Fibroblast of the aortic adventitia (primary cell): Measurements from ENCODE around the gene DUSP7. TPM values are rescaled to one million over a fixed set of nuclear protein-coding genes. Genes with fewer than 3 reads are reported as not detected.
"Not testable (repeated sequence)": the region's sequence is repeated elsewhere in the genome, so short reads cannot be mapped to it uniquely, and the experiment has no call there.

Experiments
- DNase-seq: peaks from one replicate; pipeline ENCODE4 v3.0.0-alpha.2; 2010; ENCODE audit warnings: low read depth
- H3K4me3 ChIP-seq: 2 replicates; pipeline ENCODE4 v1.5.1; 2011; ENCODE audit warnings: low read depth, mild to moderate bottlenecking, control low read depth, low read length, moderate library complexity
- total RNA-seq: library from RNA; depleted of rRNA; stranded (reverse); fragments of >200 nt; gene quantifications from 2 replicates; pipeline ENCODE4 v1.2.3, GENCODE V29; 2012; ENCODE audit warnings: low replicate concordance
- TF ChIP-seq, protein P1 (sequence below): IDR thresholded peaks from 2 replicates; pipeline ENCODE4 v1.5.1; 2011; ENCODE audit warnings: mild to moderate bottlenecking, low read length, control low read depth, inconsistent platforms; ENCODE audit not compliant: insufficient read depth

DUSP7 gene
- total RNA-seq, 1 donor, result 12.8 TPM

DNA sequence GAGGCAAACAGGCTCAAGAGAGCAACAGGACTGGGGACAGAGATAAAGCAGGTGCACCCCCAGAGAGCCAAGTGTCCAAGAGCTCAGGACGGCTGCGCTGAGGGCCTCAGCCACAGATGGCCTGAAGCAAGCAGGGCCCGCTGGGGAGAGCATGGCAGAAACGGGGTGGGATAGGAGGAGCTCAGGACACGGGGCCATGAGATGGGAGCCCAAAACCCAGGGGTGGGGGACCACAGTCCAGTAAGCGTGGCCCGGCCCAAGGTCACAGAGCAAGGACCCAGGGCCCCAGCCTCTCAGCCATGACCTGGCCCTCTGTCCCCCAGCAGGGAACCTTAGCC lies 9.5 kb downstream of the DUSP7 start:
- TF ChIP-seq, protein P1, sequence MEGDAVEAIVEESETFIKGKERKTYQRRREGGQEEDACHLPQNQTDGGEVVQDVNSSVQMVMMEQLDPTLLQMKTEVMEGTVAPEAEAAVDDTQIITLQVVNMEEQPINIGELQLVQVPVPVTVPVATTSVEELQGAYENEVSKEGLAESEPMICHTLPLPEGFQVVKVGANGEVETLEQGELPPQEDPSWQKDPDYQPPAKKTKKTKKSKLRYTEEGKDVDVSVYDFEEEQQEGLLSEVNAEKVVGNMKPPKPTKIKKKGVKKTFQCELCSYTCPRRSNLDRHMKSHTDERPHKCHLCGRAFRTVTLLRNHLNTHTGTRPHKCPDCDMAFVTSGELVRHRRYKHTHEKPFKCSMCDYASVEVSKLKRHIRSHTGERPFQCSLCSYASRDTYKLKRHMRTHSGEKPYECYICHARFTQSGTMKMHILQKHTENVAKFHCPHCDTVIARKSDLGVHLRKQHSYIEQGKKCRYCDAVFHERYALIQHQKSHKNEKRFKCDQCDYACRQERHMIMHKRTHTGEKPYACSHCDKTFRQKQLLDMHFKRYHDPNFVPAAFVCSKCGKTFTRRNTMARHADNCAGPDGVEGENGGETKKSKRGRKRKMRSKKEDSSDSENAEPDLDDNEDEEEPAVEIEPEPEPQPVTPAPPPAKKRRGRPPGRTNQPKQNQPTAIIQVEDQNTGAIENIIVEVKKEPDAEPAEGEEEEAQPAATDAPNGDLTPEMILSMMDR, result no peak
- DNase-seq, result no peak
- H3K4me3 ChIP-seq, result no peak overlapping the region

DNA sequence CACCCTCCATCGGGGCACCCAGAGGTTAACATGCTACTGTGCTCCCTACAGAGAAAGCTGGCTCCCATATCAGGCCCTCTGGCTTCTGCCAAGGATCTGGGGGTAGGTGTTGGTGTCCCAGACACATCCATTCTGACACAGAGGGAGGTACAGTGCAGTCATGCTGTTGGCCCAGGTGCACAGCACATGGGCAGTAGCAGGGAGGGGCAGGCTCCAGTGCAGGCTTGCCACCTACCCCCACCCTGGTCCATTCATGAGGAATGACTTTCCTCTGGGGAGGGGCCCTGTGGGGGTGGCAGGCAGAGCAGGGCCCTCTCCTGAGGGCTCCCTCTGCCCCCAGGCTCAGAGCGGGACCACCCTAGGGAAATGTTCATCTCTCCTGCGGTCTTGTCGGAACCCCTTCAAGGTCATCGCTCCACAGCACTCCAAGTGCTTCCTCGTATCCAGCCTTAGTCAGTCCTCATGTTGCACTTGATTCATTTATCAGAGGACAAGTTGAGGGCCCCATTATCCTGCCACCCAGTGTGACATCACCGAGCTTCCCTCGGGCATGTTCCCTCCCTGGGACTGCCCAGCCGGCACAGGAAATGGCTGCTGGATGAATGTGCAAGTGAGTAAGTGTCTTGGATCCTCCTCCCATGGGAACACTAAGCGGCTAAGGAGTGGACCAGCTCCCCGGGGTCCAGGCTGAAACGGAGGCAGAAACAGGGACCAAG lies 10.0 kb downstream of the DUSP7 start:
- no peak overlapping the region for H3K4me3 ChIP-seq
- TF ChIP-seq, protein P1, result no peak
- DNase-seq, result peak; percentile 93

DNA sequence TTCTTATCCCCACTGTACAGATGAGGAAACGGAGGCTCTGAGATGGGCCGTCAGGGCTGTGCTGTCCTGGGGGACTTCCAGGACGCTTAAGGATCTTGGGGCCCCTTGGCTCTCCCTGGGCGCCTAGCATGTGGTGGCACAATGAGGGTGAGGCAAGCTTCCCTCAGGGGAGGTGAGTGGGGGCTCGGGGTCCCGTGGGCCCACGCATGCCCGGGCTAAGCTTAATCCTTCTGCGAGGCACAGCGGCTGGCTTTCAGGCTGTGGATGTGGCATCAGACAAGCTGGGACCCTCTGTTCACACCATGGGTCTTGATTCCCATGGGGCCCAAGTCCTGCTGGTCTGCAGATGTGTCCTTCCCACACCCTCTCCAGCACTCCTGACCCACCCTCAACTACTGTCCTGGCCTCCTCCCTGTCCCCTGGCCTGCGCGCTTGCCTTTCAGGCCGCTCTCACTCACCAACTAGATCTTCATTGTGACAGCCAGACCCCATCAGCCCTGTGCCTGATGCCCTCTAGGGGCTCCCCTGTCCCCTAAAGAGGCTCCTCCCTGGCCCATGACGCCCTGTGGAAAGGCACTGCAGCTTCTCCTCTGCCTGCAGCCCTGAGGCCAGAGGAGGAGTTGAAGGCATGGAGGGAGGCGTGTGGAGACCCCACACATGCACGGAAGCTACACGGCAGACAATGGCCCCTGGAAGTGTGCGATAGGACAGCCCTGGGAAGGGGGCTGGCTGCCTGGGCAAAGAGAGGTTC lies 11.3 kb downstream of the DUSP7 start:
- DNase-seq, result no peak
- H3K4me3 ChIP-seq, result no peak overlapping the region
- TF ChIP-seq, protein P1, result no peak

DNA sequence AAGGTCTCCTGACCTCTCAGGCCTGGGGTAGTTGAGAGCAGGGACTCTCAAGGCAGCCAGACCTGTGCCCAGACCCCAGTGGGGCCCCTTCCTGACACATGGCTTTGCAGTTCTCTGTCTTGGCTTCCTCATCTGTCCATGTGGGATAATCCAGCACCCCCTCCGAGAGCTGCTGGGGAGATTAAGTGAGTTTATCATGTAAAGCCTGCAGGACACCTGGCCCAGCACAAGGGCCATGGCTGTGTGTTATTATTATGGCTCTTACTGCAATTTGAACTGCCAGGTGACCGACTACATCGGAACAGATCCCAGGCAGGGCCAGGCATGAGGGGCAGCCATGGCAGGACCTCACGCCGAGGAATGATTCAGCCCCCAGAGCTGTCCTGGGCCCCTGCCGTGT lies 12.6 kb downstream of the DUSP7 start:
- H3K4me3 ChIP-seq, result no peak overlapping the region
- TF ChIP-seq, protein P1, result no peak
- DNase-seq, result no peak

DNA sequence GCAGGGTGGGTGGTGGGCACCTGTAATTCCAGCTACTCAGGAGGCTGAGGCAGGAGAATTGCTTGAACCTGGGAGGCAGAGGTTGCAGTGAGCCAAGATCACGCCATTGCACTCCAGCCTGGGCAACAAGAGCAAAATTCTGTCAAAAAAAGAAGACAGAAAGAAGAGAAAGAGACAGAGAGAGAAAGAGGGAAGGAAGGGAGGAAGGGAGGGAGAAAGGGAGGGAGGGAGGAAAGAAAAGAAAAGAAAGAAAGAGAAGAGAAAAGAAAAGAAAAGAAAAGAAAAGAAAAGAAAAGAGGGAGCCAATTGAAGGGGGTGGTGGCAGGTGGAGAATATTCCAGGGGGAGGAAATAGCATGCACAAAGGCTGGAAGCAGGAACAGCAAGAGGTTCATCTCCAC lies 13.3 kb downstream of the DUSP7 start:
- not testable (repeated sequence) for H3K4me3 ChIP-seq, DNase-seq

DNA sequence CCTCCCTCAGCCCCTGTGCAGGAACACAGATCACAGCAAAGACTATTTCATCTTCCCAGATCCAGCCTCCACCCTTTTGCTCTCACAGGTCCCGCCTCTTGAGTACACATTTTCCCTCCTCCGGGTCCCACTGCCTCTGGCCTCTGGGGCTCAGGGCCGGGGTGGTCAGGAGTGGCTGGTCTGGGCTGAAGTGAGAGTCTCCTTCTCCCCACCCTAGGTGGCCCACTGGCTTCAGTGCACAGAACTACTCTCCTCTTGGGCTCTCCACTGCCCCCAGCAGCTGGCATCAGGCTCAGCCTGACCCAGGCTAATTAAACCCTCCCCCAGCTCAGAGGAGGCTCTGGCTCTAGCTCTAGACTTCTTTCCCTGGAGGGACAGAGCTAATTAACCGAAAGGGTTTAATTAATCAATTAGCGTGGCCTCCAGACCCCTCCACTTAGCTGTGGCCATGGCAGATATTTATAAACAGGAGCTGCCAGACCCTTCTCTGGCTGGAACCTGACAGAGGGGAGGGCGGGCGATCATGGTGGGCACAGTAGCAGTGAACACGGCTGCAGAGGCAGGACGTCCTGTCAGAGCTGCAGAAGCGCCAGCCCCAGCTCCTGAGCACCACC lies 15.1 kb downstream of the DUSP7 start:
- H3K4me3 ChIP-seq, result no peak overlapping the region
- TF ChIP-seq, protein P1, result peak; percentile 32
- no peak for DNase-seq

DNA sequence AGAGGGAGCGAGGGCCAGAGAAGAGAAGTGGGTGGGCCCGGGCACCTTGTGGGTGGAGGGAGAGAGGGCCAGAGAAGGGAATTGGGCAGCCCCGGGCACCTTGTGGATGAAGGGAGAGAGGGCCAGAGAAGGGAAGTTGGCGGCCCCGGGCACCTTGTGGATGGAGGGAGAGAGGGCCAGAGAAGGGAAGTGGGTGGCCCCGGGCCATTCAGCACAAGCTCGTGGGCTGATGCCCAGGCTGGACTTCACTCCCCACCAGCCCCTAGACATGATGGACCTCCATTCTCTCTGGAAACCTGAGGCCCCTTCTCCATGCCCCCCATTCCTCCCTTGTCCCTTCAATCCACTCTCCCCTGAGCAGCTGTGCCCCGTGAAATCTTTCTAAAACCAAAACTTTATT lies 15.8 kb downstream of the DUSP7 start:
- no peak overlapping the region for H3K4me3 ChIP-seq
- no peak for DNase-seq
- TF ChIP-seq, protein P1, result no peak
